ENCODE measurements around the gene TPGS1. TPM values are rescaled to one million over a fixed set of nuclear protein-coding genes. Genes with fewer than 3 reads are reported as not detected.
A peak's percentile ranks its signal among the peaks of the same experiment; 100 is the strongest.

Gene TPGS1
- polyA plus RNA-seq, 3 donors from 2014 or later, result 28.8 to 63.6 (median 37.0) TPM

DNA sequence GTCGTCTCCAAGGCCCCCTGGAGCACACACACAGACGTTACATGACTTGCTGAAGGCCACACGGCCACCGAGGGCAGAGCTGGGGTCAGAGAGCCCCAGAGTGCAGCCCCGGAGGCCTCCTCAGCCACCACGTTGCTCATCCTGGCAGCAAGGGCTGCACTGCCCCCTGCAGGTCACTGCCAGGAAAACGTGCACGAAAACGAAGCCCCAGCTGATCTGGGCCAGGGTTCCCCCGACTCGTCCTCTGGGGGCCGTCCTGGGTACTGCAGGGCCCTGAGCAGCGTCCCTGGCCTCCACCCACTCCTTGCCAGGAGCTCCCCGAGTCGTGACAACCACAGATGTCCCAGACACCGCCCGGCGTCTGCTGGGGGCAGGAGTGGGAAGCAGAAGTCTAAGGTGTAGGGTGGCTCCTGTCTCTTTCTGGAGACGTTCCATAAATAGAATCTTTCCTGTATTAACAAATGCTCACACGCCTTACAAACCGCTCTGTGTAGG is 3.4 kb downstream of the TPGS1 start:
- H3K27me3 Mint-ChIP-seq (ENCODE audit: low read depth in 3 of 3), result peaks cover 14 to 31% (median 23%) of the 10 kb centered on the region in 3 donors
- H3K4me1 Mint-ChIP-seq, result peaks cover 51 to 54% of the 10 kb centered on the region in 2 donors
- peak; percentile 89 to 91 (median 90) for DNase-seq
- H3K36me3 Mint-ChIP-seq, result no peaks in the 10 kb centered on the region
- H3K27ac Mint-ChIP-seq, result peak overlapping the region; percentile 98 to 100 (median 99)
- peak overlapping the region; percentile 83 to 92 (median 88) for H3K4me3 Mint-ChIP-seq
- H3K9me3 Mint-ChIP-seq, result no peaks in the 10 kb centered on the region

DNA sequence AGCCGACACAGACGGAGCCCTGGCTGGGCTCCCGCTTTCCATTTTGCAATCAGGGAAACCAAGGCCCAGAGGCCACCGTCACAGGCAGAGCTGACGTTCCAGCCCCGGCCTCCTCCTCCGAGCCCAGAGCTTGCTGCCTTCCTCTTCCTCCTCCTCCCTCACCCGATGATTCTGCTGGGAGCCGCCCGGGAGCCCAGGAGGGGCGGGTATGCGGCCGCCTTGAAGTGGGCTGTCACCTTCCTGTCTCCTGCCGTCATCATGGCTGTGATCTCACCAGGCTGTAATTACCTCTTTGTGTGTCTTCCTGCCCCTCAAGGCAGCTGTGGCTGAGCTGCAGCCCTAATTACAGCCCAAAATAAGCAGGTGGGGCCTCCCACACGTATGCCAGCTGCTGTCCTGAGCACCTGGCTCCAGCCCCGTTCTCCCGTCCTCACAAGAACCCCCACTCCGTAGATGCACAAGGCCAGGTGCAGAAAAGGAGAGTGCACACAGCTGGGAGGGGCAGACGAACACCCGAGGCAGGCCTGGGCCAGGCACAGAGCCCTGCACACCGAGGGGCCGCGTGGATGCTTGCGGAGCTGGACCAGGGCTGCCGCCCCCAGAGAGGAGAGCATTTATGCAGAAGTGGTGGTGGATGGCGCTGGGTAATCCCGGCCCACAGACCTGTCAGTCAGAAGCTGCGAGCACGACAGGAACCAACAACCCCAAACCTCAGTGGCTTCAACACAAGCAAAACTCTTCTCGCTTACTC is 4.0 kb downstream of the TPGS1 start:
- H3K27ac Mint-ChIP-seq, result peak overlapping the region; percentile 98 to 100 (median 99)
- no peaks in the 10 kb centered on the region for H3K36me3 Mint-ChIP-seq
- peaks cover 16 to 33% (median 23%) of the 10 kb centered on the region in 3 donors for H3K27me3 Mint-ChIP-seq (ENCODE audit: low read depth in 3 of 3)
- H3K4me1 Mint-ChIP-seq, result peaks cover 49 to 50% of the 10 kb centered on the region in 2 donors
- peak overlapping the region; percentile 83 to 92 (median 88) for H3K4me3 Mint-ChIP-seq
- H3K9me3 Mint-ChIP-seq, result peaks cover 0 to 2% (median 0%) of the 10 kb centered on the region in 6 donors
- peak; percentile 87 to 91 (median 89) for DNase-seq

DNA sequence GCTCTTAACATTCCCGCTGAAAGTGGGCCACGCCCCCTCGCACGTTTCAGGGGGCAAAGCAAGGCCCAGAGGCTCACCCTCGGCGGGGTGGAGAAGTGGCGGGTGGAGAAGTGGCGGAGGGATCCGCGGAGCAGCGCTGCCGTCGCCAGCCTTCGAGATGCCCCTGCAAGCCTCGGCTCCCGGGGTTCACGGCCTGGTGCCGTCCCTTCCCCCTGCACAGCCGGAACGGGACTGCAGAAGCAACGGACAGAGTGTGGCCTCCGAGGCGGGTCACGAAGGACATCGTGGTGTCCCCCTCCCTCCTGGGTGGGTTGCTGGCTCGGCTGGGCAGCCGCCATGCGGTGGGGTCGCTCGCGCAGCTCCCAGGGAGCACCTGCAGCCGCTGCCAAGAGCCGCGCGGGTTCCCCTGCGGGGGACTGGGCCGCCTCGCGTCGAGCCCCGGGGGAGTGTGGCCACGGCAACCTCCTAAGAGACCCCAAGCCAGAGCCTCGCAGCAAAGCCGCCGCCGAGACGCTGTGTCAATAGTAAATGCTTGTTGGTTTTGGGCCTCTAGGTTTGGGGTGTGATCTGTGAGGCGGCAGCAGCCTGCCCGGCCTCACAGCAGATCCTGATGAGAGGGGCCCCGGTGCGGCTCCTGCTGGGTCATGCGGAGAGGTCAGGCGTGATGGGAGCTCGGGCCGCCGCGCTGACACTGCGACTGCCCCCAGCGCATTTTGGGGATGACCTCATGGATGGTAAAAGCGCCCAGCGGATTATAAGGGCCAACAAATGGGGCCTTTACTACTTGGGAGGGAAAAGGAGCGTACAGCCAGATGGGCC is 5.5 kb downstream of the TPGS1 start:
- H3K36me3 Mint-ChIP-seq, result no peaks in the 10 kb centered on the region
- peak overlapping the region in 1 of 5 donors; percentile 91 for H3K4me3 Mint-ChIP-seq
- peaks cover 15 to 25% (median 15%) of the 10 kb centered on the region in 3 donors for H3K27me3 Mint-ChIP-seq (ENCODE audit: low read depth in 3 of 3)
- H3K27ac Mint-ChIP-seq, result peak overlapping the region; percentile 98 to 100 (median 99)
- peaks cover 0 to 2% (median 0%) of the 10 kb centered on the region in 6 donors for H3K9me3 Mint-ChIP-seq
- peaks cover 40 to 50% of the 10 kb centered on the region in 2 donors for H3K4me1 Mint-ChIP-seq
- DNase-seq, result no peak

DNA sequence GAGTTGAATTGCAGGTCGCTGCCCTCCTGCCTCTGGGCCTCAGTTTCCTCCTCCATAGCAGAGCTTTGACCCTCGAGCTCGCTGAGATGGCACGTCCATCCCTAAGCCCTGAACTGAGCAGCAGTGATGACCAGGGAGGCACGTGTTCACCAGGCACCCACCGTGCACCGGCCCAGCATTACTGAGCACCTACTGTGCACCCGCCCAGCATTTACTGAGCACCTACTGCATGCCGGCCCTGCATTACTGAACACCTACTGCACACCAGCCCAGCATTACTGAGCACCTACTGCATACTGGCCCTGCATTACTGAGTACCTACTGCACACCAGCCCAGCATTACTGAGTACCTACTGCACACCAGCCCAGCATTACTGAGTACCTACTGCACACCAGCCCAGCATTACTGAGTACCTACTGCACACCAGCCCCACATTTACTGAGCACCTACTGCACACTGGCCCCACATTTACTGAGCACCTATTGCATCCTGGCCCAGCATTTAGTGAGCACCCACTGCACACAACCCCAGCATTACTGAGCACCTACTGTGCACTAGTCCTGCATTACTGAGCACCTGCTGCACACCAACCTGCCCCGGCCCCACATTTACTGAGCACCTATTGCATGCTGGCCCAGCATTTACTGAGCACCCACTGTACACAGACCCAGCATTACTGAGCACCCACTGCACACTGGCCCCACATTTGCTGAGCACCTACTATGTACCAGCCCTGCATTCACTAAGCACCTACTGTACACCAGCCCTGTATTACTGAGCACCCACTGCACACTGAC is 6.3 kb downstream of the TPGS1 start:
- H3K27me3 Mint-ChIP-seq (ENCODE audit: low read depth in 3 of 3), result peaks cover 12 to 24% (median 15%) of the 10 kb centered on the region in 3 donors
- no peaks in the 10 kb centered on the region for H3K36me3 Mint-ChIP-seq
- H3K4me3 Mint-ChIP-seq, result peak overlapping the region in 1 of 5 donors; percentile 15
- H3K9me3 Mint-ChIP-seq, result peaks cover 0 to 2% (median 0%) of the 10 kb centered on the region in 6 donors
- H3K4me1 Mint-ChIP-seq, result peaks cover 32 to 42% of the 10 kb centered on the region in 2 donors
- H3K27ac Mint-ChIP-seq, result peak overlapping the region in 5 of 6 donors; percentile 34 to 73 (median 64)
- no peak for DNase-seq

DNA sequence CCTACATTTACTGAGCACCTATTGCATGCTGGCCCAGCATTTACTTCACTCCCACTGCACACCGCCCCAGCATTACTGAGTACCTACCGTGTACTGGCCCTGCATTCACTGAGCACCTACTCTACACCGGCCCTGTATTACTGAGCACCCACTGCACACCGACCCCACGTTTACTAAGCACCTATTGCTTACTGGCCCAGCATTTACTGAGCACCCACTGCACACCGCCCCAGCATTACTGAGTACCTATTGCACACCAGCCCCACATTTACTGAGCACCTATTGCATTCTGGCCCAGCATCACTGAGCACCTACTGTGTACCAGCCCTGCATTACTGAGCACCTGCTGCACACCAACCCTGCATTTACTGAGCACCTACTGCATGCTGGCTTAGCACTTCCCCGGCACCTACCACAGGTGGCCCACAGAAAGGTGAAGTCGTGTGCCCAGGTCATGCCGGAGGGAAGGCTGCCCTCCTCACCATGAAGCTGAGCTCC is 6.9 kb downstream of the TPGS1 start:
- H3K27me3 Mint-ChIP-seq (ENCODE audit: low read depth in 3 of 3), result peaks cover 12 to 21% (median 15%) of the 10 kb centered on the region in 3 donors
- peaks cover 26 to 36% of the 10 kb centered on the region in 2 donors for H3K4me1 Mint-ChIP-seq
- H3K36me3 Mint-ChIP-seq, result no peaks in the 10 kb centered on the region
- peak overlapping the region in 1 of 5 donors; percentile 2 for H3K4me3 Mint-ChIP-seq
- H3K9me3 Mint-ChIP-seq, result peaks cover 0 to 2% (median 0%) of the 10 kb centered on the region in 6 donors
- H3K27ac Mint-ChIP-seq, result peak overlapping the region in 4 of 6 donors; percentile 37 to 73 (median 62)
- no peak for DNase-seq

DNA sequence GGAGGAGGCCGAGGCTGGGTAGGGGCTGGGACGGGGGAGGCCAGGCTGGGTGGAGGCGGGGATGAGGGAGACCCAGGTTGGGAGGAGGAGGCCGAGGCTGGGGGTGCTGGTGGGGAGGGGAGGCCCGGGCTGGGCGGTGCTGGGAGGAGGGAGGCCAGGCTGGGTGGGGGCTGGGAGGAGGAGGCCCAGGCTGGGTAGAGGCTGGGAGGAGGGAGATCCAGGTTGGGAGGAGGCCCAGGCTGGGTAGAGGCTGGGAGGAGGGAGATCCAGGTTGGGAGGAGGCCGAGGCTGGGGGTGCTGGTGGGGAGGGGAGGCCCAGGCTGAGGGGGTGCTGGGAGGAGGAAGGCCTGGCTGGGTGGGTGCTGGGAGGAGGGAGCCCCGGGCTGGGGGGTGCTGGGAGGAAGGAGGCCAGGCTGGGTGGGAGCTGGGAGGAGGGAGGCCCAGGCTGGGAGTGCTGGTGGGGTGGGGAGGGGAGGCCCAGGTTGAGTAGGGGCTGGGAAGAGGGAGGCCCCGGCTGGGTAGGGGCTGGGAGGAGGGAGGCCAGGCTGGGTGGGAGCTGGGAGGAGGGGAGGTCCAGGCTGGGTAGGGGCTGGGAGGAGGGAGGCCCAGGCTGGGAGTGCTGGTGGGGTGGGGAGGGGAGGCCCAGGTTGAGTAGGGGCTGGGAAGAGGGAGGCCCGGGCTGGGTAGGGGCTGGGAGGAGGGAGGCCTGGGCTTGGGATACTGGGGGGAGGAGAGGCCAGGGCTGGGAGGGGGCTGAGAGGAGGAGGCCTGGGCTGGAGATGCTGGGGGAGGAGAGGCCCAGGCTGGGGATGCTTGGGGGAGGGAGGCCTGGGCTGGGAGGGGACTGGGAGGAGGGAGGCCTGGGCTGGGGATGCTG is 10.7 kb downstream of the TPGS1 start:
- DNase-seq, result no peak
- Mint-ChIP-seq H3K27me3 (ENCODE audit: low read depth in 3 of 3) (peaks cover 3 to 7% (median 7%) of the 10 kb centered on the region in 3 donors), H3K4me3 (no peak overlapping the region), H3K27ac (no peak overlapping the region), H3K36me3 (no peaks in the 10 kb centered on the region), H3K4me1 (peaks cover 6 to 14% of the 10 kb centered on the region in 2 donors), H3K9me3 (peaks cover 0 to 2% (median 0%) of the 10 kb centered on the region in 6 donors)

DNA sequence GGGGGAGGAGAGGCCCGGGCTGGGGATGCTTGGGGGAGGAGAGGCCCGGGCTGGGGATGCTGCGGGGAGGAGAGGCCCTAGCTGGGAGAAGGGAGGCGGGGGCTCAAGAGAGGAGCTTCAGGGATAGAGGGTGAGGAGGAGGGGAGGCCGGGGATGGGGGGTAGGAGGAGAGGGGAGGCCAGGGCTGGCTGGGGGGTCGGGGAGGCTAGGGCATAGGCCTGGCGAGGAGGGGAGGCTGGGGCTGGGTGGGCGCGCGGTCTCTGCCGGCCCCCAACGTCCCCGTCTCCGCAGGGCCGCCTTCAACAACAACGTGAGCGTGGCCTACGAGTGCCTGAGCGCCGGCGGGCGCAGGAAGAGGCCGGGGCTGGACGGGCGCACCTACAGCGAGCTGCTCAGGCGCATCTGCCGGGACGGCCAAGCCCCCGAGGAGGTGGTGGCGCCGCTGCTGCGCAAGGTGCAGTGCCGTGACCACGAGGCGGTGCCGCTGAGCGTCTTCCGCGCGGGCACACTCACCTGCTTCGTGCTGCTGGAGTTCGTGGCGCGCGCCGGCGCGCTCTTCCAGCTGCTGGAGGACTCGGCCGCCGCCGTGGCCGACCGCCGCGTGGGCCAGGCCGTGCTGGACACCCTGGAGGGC is 11.4 kb downstream of the TPGS1 start:
- Mint-ChIP-seq H3K4me1 (peaks cover 6 to 14% of the 10 kb centered on the region in 2 donors), H3K27me3 (ENCODE audit: low read depth in 3 of 3) (peaks cover 3 to 7% (median 7%) of the 10 kb centered on the region in 3 donors), H3K36me3 (no peaks in the 10 kb centered on the region), H3K4me3 (no peak overlapping the region), H3K27ac (no peak overlapping the region), H3K9me3 (peaks cover 0 to 2% (median 0%) of the 10 kb centered on the region in 6 donors)
- peak in 2 of 3 donors; percentile 31 to 33 for DNase-seq

DNA sequence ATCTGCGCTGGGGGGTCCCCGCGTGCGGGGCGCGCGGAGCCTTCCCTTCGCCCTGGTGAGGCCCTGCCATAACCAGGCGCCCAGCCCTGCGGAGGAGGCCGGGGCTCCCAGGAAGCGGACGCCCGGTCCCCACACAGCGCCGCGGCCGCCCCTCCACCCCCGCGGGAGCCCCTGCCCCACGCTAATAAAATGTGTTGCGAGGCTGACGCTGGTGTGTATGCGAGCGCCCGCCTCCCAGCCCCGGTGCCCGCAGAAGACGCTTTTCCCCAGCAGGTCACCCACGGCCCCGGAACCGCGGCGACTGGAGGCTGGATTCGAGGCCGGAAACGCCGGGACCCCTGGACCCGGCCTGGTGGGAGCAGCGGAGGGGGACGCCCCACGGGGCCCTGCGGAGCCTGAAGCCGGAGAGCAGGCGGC is 12.2 kb downstream of the TPGS1 start:
- H3K27ac Mint-ChIP-seq, result no peak overlapping the region
- no peaks in the 10 kb centered on the region for H3K36me3 Mint-ChIP-seq
- H3K4me1 Mint-ChIP-seq, result peaks cover 0 to 9% of the 10 kb centered on the region in 2 donors
- peaks cover 0 to 2% (median 0%) of the 10 kb centered on the region in 6 donors for H3K9me3 Mint-ChIP-seq
- DNase-seq, result no peak
- H3K27me3 Mint-ChIP-seq (ENCODE audit: low read depth in 3 of 3), result peaks cover 0 to 8% (median 7%) of the 10 kb centered on the region in 3 donors
- no peak overlapping the region for H3K4me3 Mint-ChIP-seq

DNA sequence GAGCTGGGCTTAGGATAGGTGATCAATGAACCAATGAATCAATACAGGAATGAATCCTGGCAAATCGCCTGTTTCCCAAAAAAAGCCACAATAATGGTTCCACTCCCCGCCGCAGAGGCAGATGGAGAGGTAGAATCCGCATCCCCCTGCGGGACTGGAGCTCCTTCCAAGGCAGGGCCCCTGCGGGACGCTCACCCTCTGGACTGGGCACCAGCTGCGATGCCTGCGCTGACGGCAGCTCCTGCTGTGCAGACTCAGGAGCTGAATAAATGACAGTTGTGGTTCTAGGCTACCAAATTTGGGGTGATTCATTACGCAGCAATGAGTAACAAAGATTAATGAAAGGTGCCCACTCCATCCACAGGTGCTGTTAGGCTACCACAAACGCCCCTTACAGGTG is 15.4 kb downstream of the TPGS1 start:
- H3K27ac Mint-ChIP-seq, result no peak overlapping the region
- H3K9me3 Mint-ChIP-seq, result no peaks in the 10 kb centered on the region
- peaks cover 0 to 2% of the 10 kb centered on the region in 2 donors for H3K4me1 Mint-ChIP-seq
- H3K36me3 Mint-ChIP-seq, result no peaks in the 10 kb centered on the region
- peaks cover 0 to 7% (median 4%) of the 10 kb centered on the region in 3 donors for H3K27me3 Mint-ChIP-seq (ENCODE audit: low read depth in 3 of 3)
- DNase-seq, result no peak
- no peak overlapping the region for H3K4me3 Mint-ChIP-seq

DNA sequence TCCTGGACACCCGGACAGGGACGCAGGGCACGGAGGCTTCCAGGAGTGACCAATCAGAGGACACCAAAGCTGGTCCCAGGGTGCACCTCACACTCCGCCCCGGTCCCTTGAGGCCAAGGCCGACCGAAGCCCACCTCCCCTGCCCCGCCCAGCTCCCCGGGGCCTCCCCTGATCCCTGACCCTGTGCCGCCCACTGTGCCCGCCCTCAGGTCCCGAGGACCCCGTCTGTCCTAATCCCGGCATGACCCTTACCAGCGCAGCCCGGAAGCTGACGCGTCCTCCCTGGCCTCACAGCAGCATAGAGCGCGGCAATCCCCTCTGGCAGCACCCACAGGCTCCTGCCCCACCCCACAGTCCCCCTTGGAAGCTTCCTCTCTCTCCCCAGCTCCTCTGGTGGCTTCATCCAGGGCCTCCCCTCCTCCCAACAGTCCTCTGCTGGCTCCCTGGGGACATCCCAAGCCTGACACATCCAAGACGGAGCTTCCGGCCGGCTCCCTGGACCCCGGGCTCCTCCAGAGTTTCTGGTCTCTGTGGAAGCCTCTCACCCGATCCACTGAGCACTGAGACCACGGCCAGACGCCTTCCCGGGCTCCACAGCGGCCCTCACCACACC is 16.9 kb downstream of the TPGS1 start:
- Mint-ChIP-seq H3K27ac (no peak overlapping the region), H3K4me3 (no peak overlapping the region)

DNA sequence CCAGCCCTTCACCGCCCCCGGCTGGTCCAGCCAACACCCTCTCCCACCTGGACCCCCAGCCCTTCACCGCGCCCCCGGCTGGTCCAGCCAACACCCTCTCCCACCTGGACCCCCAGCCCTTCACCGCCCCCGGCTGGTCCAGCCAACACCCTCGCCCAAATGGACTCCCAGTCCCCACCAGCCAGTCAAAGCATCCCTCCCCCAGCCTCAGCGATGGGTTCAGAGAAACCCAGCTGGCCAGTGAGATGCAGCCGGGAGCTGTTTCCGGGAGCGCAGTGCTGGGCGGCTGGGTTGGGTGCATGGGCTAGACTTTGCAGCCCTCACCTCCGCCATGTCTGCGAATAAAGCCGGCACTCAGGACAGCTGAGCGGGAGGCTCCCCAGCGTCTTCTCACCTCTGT is 17.7 kb downstream of the TPGS1 start:
- Mint-ChIP-seq H3K4me3 (no peak overlapping the region), H3K9me3 (no peaks in the 10 kb centered on the region), H3K27me3 (ENCODE audit: low read depth in 3 of 3) (peaks cover 4 to 9% (median 5%) of the 10 kb centered on the region in 3 donors), H3K4me1 (peaks cover 0 to 4% of the 10 kb centered on the region in 2 donors), H3K27ac (no peak overlapping the region), H3K36me3 (no peaks in the 10 kb centered on the region)
- DNase-seq, result no peak

More for the DNA sequence above, 16.9 kb downstream of the TPGS1 start:
- Mint-ChIP-seq H3K9me3 (no peaks in the 10 kb centered on the region), H3K27me3 (ENCODE audit: low read depth in 3 of 3) (peaks cover 4 to 9% (median 5%) of the 10 kb centered on the region in 3 donors), H3K4me1 (peaks cover 0 to 3% of the 10 kb centered on the region in 2 donors), H3K36me3 (no peaks in the 10 kb centered on the region)
- no peak for DNase-seq
